HEK293T (cell line): Measurements from ENCODE around the gene HCN3.

ENCODE experiments used
- CTCF ChIA-PET: fragments of 350-600 bp; formaldehyde crosslinking; extraction: SDS; loops from one replicate; lab custom pipeline; 2021; ENCODE audit warnings: antibody characterized with exemption, inconsistent platforms; lab: Yijun Ruan, JAX
- POLR2A ChIA-PET: fragments of 350-600 bp; formaldehyde crosslinking; extraction: SDS; loops from one replicate; lab custom pipeline; 2020; ENCODE audit warnings: antibody characterized with exemption, inconsistent platforms; lab: Yijun Ruan, JAX
- DNase-seq: peaks from one replicate; pipeline ENCODE4 v3.0.0; 2012; ENCODE audit warnings: mixed read lengths; ENCODE audit errors: extremely low spot score
- ARNT ChIP-seq: fragments of 450-650 bp; IDR thresholded peaks from 2 replicates; pipeline ENCODE4 v1.6.1; 2017; ENCODE audit warnings: mild to moderate bottlenecking
- BHLHE40 ChIP-seq: fragments of 450-650 bp; IDR thresholded peaks from 2 replicates; pipeline ENCODE4 v1.6.1; 2016; ENCODE audit warnings: mild to moderate bottlenecking, moderate library complexity, borderline replicate concordance
- CTBP1 ChIP-seq: fragments of 450-650 bp; IDR thresholded peaks from 2 replicates; pipeline ENCODE4 v1.6.1; 2016; ENCODE audit warnings: borderline replicate concordance
- ELF4 ChIP-seq: fragments of 450-650 bp; IDR thresholded peaks from 2 replicates; pipeline ENCODE4 v1.6.1; 2017; ENCODE audit warnings: antibody characterized with exemption
- FOXA1 ChIP-seq: fragments of 450-650 bp; IDR thresholded peaks from 2 replicates; pipeline ENCODE4 v1.6.1; 2016; ENCODE audit warnings: mild to moderate bottlenecking
- FOXK2 ChIP-seq: fragments of 450-650 bp; IDR thresholded peaks from 2 replicates; pipeline ENCODE4 v1.6.1; 2016; ENCODE audit warnings: mild to moderate bottlenecking
- FOXM1 ChIP-seq: fragments of 450-650 bp; IDR thresholded peaks from 2 replicates; pipeline ENCODE4 v1.6.1; 2017; ENCODE audit warnings: mild to moderate bottlenecking, borderline replicate concordance
- HDGF ChIP-seq: fragments of 450-650 bp; IDR thresholded peaks from 2 replicates; pipeline ENCODE4 v1.6.1; 2017; ENCODE audit warnings: antibody characterized with exemption, borderline replicate concordance
- L3MBTL2 ChIP-seq: fragments of 450-650 bp; conservative IDR thresholded peaks from 2 replicates; pipeline ENCODE4 v1.6.1; 2016; ENCODE audit warnings: mild to moderate bottlenecking
- LEF1 ChIP-seq: fragments of 450-650 bp; IDR thresholded peaks from 2 replicates; pipeline ENCODE4 v1.6.1; 2017; ENCODE audit warnings: mild to moderate bottlenecking, borderline replicate concordance
- NFRKB ChIP-seq: fragments of 450-650 bp; IDR thresholded peaks from 2 replicates; pipeline ENCODE4 v1.6.1; 2016; ENCODE audit warnings: mild to moderate bottlenecking, moderate library complexity
- SP1 ChIP-seq: fragments of 450-650 bp; IDR thresholded peaks from 2 replicates; pipeline ENCODE4 v1.6.1; 2017
- SUZ12 ChIP-seq: fragments of 450-650 bp; IDR thresholded peaks from 2 replicates; pipeline ENCODE4 v1.6.1; 2016; ENCODE audit warnings: mild to moderate bottlenecking
- TARDBP ChIP-seq: fragments of 450-650 bp; IDR thresholded peaks from 2 replicates; pipeline ENCODE4 v1.6.1; 2016
- ZNF384 ChIP-seq: fragments of 450-650 bp; IDR thresholded peaks from 2 replicates; pipeline ENCODE4 v1.6.1; 2016
- TF ChIP-seq, protein P1 (sequence below): fragments of 450-650 bp; IDR thresholded peaks from 2 replicates; pipeline ENCODE4 v1.6.1; 2016

Gene HCN3

DNA sequence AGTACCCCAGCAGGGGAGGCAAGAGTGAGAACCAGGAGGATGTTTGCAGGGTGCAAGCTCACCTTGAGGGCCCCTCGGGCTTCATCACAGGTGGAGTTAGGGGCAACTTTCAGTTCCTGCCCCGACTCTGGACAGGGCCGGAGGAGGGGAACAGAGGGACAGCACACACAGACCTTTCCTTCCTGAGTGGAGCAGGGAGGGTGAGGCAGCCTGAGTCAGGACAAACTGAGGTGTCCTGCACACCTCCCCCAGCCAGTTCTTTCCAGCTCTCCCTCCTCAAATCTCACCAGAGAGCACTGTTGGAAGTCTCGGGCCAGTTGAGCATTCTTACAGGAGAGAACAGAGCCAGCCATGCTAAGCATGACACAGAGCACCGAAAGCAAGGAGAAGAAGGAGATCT is 23.5 kb upstream of the HCN3 start:
- no peak for DNase-seq
- ChIA-PET POLR2A (no interaction called here), CTCF (interaction anchor here (0.7 kb wide), 1 partner anchor 162 kb away, joined by 3 read pairs; no protein-coding TSS in a partner anchor)
- no peak for TF ChIP-seq FOXK2
- TF ChIP-seq, protein P1, sequence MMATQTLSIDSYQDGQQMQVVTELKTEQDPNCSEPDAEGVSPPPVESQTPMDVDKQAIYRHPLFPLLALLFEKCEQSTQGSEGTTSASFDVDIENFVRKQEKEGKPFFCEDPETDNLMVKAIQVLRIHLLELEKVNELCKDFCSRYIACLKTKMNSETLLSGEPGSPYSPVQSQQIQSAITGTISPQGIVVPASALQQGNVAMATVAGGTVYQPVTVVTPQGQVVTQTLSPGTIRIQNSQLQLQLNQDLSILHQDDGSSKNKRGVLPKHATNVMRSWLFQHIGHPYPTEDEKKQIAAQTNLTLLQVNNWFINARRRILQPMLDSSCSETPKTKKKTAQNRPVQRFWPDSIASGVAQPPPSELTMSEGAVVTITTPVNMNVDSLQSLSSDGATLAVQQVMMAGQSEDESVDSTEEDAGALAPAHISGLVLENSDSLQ, result no peak
- no peak for TF ChIP-seq TARDBP
- no peak for TF ChIP-seq L3MBTL2
- no peak for TF ChIP-seq SP1
- TF ChIP-seq SUZ12, result no peak
- no peak for TF ChIP-seq ZNF384
- no peak for TF ChIP-seq HDGF

DNA sequence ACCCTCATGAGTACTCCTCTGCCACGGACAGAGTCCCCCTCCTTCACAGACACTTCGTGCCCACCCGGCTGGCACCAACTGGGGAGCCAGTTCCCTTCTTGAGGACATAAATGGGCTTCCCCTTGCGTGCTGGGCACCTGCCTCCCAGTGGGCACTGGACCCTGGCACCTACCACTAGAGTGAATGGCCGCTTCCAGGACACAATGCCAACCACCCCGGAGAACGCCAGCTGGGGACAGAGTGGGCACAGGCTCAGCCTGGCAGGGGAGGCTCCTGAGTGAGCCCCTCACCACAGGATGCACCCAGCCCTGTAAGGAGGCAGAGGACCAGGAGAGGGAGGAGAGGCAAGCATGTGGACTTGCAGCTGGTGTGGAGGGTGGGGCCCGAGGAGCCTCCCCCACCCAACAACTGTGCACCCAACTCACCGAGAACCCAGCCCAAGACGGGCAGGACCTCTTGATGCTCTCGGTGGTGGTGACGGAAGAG is 23.0 kb upstream of the HCN3 start:
- POLR2A ChIA-PET, result interaction anchor here (2.4 to 4.1 kb wide), 3 partner anchors 9 to 19 kb away, joined by 14 to 35 read pairs (median 25); partner anchors contain the start of gene CLK2
- no peak for DNase-seq
- CTCF ChIA-PET, result interaction anchor here (0.6 kb wide), 1 partner anchor 71 kb away, joined by 3 read pairs; no protein-coding TSS in a partner anchor
- TF ChIP-seq L3MBTL2 (no peak), SUZ12 (no peak), ELF4 (no peak), FOXM1 (no peak), ARNT (no peak), CTBP1 (no peak), NFRKB (no peak), ZNF384 (no peak), TARDBP (no peak), LEF1 (no peak), FOXA1 (no peak)

DNA sequence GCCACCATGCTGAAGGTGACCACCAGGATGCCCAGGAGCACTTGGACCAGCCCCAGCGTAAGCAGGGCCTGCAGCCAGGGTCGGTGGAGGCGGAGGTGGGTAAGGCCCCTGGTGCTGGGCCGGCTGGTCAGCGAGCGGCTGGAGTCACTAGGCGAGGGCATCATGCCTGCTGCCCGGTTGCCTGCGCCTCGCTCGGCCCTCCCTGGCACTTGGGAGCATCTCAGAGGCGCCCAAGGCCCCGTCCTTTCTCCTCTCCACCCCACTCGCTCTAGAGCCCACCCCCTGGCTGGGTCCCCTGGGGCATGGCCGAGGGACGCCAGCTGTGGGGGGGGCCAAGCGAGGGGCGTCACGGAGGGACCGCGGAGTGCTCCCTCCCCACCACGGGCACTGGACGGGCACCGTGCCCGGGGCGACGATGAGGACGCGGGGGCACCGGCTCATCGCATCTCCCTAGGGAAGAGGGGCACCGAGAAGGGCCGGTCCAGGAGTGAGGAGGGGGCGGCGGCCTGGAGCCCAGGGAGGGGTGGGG is 22.5 kb upstream of the HCN3 start:
- no peak for DNase-seq
- POLR2A ChIA-PET, result interaction anchor here (1.0 to 4.1 kb wide), 7 partner anchors 10 to 69 kb away, joined by 3 to 35 read pairs (median 14); partner anchors contain the start of genes CLK2 and FDPS
- no peak for TF ChIP-seq FOXM1
- TF ChIP-seq HDGF, result no peak
- no peak for TF ChIP-seq ELF4
- no peak for TF ChIP-seq ARNT
- TF ChIP-seq FOXK2, result no peak
- no peak for TF ChIP-seq L3MBTL2
- TF ChIP-seq SUZ12, result no peak
- no peak for TF ChIP-seq NFRKB
- TF ChIP-seq, protein P1, result no peak
- no peak for TF ChIP-seq BHLHE40
- TF ChIP-seq SP1, result no peak
- no peak for TF ChIP-seq FOXA1
- TF ChIP-seq CTBP1, result no peak
- TF ChIP-seq TARDBP, result no peak
- TF ChIP-seq ZNF384, result no peak
- no peak for TF ChIP-seq LEF1
- CTCF ChIA-PET, result interaction anchor here (0.6 kb wide), 2 partner anchors 15 to 70 kb away, joined by 3 to 6 read pairs; no protein-coding TSS in a partner anchor

DNA sequence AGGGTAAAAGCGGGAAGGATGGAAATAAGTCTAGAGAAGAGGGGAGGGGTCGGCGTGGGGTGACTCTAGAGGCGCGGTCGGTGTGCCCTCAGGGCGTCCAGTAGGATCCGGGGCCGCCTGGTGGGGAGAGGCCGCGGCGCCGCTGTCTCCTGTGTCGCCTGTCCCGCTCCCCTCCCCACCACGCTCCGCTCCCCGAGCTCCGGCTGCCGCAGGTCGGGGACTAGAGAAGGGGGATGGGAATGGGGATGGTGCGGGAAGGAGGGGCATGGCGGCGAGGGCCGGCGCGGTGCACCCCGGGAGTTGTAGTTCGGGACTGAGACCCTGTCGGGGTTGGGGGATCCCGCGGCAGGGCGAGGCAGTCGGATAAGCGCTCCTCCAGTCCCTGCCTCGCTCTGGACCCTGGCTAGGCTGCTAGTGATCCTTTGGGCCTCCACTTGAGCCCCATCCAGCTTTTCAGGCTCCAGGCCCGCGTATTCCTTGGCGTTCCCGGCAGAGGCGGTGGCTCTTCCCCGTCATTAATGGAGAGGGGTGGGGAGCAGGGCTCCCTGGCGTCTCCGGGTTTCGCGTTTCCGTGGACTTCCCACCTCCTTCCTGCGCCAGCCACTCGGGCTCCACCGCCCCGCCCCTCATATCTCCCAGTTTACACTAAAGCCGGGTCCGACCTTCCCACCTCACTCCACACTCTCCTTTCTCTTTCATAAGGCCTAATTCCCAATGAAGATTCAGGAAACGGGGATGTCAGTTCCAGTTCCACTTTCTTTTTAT is 21.8 kb upstream of the HCN3 start, which contains the start of gene ENTREP3:
TSS of gene ENTREP3 (minus strand) at position 241 of the 765 bp plus-strand sequence. CDS start 606 bp downstream, outside the sequence.
- ChIA-PET CTCF (interaction anchor here (0.6 kb wide), 1 partner anchor 15 kb away, joined by 6 read pairs; no protein-coding TSS in a partner anchor), POLR2A (interaction anchor here (1.0 to 4.1 kb wide), 7 partner anchors 11 to 68 kb away, joined by 3 to 35 read pairs (median 14); partner anchors contain the start of genes CLK2 and FDPS)
- DNase-seq, result peak; percentile 92
- TF ChIP-seq ARNT (no peak), BHLHE40 (no peak), HDGF (no peak; the same call in 1 of the 2 replicates), ELF4 (no peak), FOXM1 (no peak), L3MBTL2 (no peak), FOXK2 (no peak), SP1 (no peak), SUZ12 (no peak), NFRKB (no peak), TARDBP (no peak), FOXA1 (no peak), CTBP1 (no peak), LEF1 (no peak), ZNF384 (no peak)
- TF ChIP-seq, protein P1, result no peak

DNA sequence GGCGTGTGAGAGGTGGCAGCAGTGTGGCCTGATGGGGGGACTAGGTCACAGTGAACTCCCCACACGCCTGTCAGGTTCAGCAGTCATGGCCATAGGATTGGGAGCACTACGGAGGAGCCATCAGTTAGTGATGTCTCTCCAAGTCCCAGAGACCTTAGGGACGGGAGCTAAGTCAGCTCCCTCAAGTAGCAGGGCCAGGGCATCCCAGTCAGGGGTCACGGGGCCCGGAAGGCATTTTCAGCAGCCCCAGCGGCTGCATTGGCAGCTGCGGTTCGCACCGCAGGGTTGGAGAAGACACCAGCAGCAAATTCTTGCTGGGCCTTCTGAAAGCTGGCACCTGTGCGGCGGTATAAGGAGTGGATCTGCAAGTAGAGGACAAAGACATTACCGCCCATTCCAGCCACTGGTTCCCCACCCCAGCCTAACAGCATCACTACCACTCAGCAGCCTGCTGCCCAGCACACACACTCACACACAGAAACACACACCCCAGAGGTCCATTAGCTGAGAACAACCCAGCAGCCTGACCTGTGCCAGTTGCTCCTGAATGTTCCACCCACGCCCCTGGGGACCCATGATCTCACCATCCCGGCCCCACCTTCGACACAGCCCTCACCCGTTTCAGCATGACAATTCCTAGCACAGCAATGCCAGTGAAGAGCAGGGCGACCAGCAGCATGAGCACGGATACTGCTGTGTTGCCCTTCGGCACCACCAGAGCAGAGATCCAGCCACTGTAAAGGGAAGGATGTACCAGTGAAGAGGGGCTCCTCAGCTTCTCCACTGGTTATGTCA is 21.0 kb upstream of the HCN3 start:
- TF ChIP-seq L3MBTL2, result no peak
- 0 out of 2 replicates have a peak, but pooled peaks have one; percentile 19 for TF ChIP-seq HDGF
- ChIA-PET POLR2A (interaction anchor here (1.1 to 4.1 kb wide), 6 partner anchors 10 to 67 kb away, joined by 4 to 35 read pairs (median 18); partner anchors contain the start of gene CLK2), CTCF (no interaction called here)
- no peak for DNase-seq
